Activated naive CD8-positive, alpha-beta T cell (primary cell): Measurements from ENCODE around the gene MTRFR.

Experiments used
- H3K27ac Mint-ChIP-seq: one replicate; pipeline ENCODE4 v1.8.0; 2021; ENCODE audit warnings: mixed read lengths
- H3K27me3 Mint-ChIP-seq: one replicate; pipeline ENCODE4 v1.8.0; 2021; ENCODE audit warnings: mixed read lengths
- H3K36me3 Mint-ChIP-seq: one replicate; pipeline ENCODE4 v1.8.0; 2021; ENCODE audit warnings: mixed read lengths
- H3K4me1 Mint-ChIP-seq: one replicate; pipeline ENCODE4 v1.8.0; 2021; ENCODE audit warnings: low read depth, mixed read lengths
- H3K4me3 Mint-ChIP-seq: one replicate; pipeline ENCODE4 v1.8.0; 2021; ENCODE audit warnings: mild to moderate bottlenecking, mixed read lengths
- H3K9me3 Mint-ChIP-seq: one replicate; pipeline ENCODE4 v1.8.0; 2021; ENCODE audit warnings: low read depth, mixed read lengths

Gene MTRFR

DNA sequence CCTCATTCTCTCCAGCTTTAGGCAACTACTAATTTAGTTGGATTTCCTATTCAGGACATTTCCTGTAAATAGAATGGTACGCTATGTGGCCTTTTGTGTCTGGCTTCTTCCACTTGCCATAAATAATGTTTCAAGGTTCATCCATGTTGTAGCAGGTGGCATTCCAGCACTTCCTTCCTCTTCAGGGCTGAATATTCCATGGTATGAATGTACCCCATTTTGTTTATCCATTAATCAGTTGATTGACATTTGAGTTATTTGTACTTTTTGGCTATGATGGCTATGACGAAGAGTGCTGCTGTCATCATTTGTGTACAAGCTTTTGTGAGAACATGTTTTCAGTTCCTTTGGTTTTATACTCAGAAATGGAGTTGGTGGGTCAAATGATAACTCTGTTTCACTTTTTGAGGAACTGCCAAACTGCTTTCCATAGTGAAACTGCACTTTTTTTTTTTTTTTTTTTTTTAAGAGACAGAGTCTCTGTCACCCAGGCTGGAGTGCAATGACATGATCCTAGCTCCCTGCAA lies 44.9 kb downstream of the MTRFR start:
- peak overlapping the region; percentile 3 for H3K27ac Mint-ChIP-seq
- H3K36me3 Mint-ChIP-seq = no peaks in the 10 kb centered on the region
- H3K9me3 Mint-ChIP-seq = no peaks in the 10 kb centered on the region
- no peaks in the 10 kb centered on the region for H3K27me3 Mint-ChIP-seq
- H3K4me1 Mint-ChIP-seq = peaks cover 3% of the 10 kb centered on the region
- no peak overlapping the region for H3K4me3 Mint-ChIP-seq

DNA sequence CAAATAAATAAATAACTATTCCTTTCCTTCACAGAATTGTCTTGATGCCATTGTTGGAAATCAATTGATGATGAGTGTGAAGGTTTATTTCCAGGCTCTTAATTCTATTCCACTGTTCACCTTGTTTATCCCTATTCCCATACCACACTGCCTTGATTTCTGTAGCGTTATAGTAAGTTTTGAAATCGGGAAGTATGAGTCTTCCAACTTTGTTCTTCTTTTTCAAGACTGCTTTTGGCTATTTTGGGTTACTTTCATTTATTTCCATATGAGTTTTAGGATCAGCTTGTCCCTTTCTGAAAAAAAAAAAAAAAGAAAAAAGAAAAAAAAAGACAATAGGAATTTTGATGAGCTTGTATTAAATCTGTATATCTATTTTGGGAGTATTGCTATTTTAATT lies 47.7 kb downstream of the MTRFR start:
- Mint-ChIP-seq H3K36me3 (no peaks in the 10 kb centered on the region), H3K4me3 (no peak overlapping the region), H3K27me3 (no peaks in the 10 kb centered on the region), H3K9me3 (no peaks in the 10 kb centered on the region), H3K27ac (no peak overlapping the region), H3K4me1 (peaks cover 3% of the 10 kb centered on the region)

DNA sequence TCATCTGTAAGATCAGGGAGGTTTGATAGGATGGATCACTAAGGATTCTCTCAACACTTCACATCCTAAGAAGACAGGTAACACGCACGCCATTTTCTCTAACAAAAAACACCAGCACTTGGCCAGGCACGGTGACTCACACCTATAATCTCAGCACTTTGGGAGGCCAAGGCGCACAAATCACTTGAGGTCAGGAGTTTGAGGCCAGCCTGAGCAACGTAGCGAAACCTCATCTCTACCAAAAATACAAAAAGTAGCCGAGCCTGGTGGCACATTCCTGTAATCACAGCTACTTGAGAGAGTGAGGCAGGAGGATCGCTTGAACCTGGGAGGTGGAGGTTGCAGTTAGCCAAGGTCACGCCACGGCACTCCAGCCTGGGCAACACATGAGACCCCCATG lies 48.9 kb downstream of the MTRFR start:
- no peak overlapping the region for H3K27ac Mint-ChIP-seq
- no peaks in the 10 kb centered on the region for H3K27me3 Mint-ChIP-seq
- no peak overlapping the region for H3K4me3 Mint-ChIP-seq
- peaks cover 3% of the 10 kb centered on the region for H3K4me1 Mint-ChIP-seq
- H3K9me3 Mint-ChIP-seq = no peaks in the 10 kb centered on the region
- H3K36me3 Mint-ChIP-seq = no peaks in the 10 kb centered on the region

DNA sequence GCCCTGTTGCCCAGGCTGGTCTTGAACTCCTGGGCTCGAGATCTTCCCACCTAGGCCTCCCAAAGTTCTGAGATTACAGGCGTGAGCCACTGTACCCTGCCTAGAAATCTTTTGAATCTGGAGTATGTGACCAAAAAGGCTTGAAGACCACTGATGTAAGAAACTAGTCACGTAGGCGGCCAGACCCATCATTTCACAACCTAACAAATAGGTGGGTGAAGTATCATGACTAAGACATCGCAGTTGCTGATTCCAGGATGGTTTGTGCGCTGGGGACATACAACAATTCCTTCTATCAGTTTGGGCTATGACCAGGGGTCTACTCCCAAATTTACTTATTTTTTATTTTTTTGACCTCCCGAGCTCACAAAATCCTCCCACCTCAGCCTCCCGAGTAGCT lies 50.2 kb downstream of the MTRFR start:
- Mint-ChIP-seq H3K4me1 (no peaks in the 10 kb centered on the region), H3K36me3 (no peaks in the 10 kb centered on the region), H3K27me3 (no peaks in the 10 kb centered on the region), H3K9me3 (no peaks in the 10 kb centered on the region), H3K27ac (no peak overlapping the region), H3K4me3 (no peak overlapping the region)

DNA sequence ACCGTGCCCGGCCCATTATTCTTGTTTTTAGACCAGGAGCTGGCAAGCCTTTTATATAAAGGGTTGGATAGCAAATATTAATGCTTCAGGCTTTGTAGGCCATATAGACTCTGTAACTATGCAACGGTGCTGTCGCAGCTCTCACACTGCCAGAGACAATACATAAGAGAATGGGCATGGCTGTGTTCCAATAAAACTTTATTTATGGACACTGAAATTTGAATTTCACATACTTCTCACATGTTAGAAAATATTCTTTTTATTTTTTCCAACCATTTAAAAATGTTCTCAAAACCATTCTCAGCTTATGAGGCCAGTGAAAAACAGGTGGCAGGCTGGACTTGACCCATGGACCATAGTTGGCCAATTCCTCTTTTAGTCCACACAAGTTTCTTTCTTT lies 51.4 kb downstream of the MTRFR start:
- Mint-ChIP-seq H3K27me3 (no peaks in the 10 kb centered on the region), H3K4me3 (no peak overlapping the region), H3K36me3 (no peaks in the 10 kb centered on the region), H3K4me1 (no peaks in the 10 kb centered on the region), H3K9me3 (no peaks in the 10 kb centered on the region), H3K27ac (no peak overlapping the region)

DNA sequence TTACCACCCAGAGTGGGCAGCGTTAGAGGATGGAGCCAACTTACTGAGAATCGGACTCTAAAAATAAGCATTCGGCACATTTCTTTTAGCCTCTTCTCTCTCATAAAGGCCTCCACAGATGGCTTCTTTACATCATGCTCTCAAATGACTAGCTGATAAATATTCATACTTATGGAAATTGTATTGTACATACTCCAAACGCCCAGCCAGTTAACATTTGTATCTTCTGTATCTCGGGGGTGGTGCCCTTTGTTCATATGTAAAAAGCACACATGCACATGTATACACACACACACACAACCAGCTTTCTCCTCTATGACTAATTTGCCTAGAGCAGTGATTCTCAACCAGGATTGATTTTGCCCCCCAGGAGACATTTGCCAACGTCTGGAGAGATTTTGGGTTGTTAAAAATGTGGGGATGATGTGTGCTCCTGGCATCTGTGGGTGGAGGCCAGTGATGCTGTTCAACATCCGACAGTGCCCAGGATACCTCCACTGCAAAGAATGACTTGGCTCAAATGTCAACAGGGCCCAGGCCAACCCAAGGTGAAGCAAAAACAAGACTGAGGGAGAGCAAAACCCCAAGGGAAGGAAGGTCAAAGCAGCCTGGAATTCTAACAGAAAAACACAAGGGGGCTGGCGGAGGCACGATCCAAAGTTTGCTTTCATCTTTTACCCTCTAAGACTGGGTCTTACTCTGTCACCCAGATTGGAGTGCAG lies 53.6 kb downstream of the MTRFR start:
- H3K9me3 Mint-ChIP-seq = no peaks in the 10 kb centered on the region
- no peaks in the 10 kb centered on the region for H3K36me3 Mint-ChIP-seq
- no peaks in the 10 kb centered on the region for H3K4me1 Mint-ChIP-seq
- H3K4me3 Mint-ChIP-seq = no peak overlapping the region
- no peaks in the 10 kb centered on the region for H3K27me3 Mint-ChIP-seq
- H3K27ac Mint-ChIP-seq = no peak overlapping the region

DNA sequence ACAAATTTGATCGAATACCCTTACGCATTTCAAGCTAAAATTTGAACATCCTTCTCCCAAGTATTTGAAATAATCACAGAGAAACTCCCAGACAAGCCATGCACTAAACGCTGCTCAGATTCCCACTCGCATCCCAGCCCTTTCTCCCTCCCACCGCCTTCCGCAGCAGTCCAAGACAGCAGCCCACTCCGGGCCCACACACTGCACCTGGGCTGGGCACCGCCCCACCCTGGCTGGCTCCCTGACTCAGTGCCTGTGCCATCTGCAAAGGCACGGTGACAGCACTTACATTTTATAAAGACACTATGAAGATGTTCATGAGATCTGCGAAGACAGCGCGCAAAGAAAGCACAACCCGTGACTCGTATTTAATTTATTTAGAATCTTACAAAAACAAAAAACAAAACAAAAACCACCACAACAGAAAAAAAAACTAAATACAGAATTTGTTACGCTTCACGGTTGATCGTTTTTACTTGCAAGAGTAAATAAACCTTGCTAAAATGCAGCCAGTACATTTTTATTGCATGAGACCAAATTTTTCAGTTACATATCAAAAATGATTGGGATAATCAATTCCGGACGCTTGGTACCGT lies 55.6 kb downstream of the MTRFR start:
- Mint-ChIP-seq H3K4me1 (no peaks in the 10 kb centered on the region), H3K27me3 (no peaks in the 10 kb centered on the region), H3K4me3 (no peak overlapping the region), H3K9me3 (no peaks in the 10 kb centered on the region), H3K27ac (no peak overlapping the region), H3K36me3 (no peaks in the 10 kb centered on the region)

DNA sequence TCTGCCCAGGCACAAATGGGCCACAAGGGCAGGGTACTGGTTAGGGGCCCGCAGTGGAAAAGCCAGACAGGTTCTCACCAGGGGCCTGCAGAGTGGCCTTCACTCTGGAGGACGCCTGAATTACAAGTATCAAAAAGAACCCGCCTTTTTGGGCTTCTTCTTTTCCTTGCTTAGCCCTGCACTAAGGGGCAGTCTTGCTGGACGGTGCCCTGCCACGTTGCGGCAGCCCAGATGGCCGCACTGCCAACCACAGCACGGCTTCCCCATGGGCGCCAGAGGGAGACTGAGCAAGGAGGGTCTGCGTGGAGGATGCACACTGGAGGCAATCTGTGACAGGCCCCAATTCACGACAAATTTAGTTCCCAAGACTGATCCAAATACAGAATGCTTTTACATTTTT lies 56.7 kb downstream of the MTRFR start:
- H3K9me3 Mint-ChIP-seq = no peaks in the 10 kb centered on the region
- no peaks in the 10 kb centered on the region for H3K4me1 Mint-ChIP-seq
- H3K4me3 Mint-ChIP-seq = no peak overlapping the region
- H3K27ac Mint-ChIP-seq = no peak overlapping the region
- no peaks in the 10 kb centered on the region for H3K27me3 Mint-ChIP-seq
- H3K36me3 Mint-ChIP-seq = peaks cover 2% of the 10 kb centered on the region

DNA sequence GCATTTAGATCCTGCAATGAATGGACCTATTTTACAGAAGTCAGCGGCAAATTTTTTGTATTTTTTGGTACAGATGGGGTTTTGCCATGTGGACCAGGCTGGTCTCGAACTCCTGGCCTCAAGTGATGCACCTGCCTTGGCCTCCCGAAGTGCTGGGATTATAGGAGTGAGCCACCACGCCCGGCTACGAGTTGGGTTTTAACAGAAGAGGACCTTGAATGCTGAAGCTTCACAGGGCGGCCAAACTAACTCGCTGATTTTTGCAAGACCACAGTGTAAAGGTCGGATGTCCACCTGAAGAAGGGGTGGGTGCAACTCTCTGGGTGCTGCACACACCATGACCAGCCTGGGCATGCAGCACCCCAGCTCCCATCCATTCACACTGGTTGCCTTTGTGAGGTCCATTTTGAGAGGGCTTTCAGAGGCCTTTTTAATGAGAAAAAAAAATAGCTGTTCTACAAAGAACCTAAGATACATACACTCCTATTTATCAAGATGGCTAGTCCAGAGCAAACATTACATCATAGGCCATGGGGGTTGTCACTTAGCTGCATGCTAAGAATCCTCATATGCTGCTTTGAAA lies 60.0 kb downstream of the MTRFR start:
- peak overlapping the region; percentile 34 for H3K27ac Mint-ChIP-seq
- no peaks in the 10 kb centered on the region for H3K27me3 Mint-ChIP-seq
- H3K9me3 Mint-ChIP-seq = no peaks in the 10 kb centered on the region
- no peaks in the 10 kb centered on the region for H3K4me1 Mint-ChIP-seq
- peaks cover 4% of the 10 kb centered on the region for H3K36me3 Mint-ChIP-seq
- H3K4me3 Mint-ChIP-seq = no peak overlapping the region

DNA sequence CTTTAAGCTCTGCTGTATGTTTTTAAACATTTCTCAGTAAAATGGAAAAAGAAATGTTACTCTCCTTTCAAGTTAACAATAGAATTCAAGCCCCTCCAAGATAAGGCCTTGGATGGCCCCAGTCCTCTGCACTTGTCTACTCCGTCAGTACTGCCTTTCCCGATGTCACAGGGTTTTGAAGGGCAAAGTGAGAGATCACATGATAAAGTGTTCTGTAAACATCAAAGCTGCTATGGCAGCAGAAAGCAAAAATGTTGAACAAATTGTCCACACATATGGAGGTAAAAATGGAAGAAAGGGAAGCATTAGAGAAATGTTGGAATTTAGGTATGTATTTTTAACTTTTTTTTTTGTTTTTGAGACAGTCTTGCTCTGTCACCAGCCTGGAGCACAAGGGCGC lies 71.9 kb downstream of the MTRFR start:
- Mint-ChIP-seq H3K27me3 (no peaks in the 10 kb centered on the region), H3K27ac (no peak overlapping the region), H3K4me3 (no peak overlapping the region), H3K36me3 (peaks cover 5% of the 10 kb centered on the region), H3K4me1 (no peaks in the 10 kb centered on the region), H3K9me3 (no peaks in the 10 kb centered on the region)

DNA sequence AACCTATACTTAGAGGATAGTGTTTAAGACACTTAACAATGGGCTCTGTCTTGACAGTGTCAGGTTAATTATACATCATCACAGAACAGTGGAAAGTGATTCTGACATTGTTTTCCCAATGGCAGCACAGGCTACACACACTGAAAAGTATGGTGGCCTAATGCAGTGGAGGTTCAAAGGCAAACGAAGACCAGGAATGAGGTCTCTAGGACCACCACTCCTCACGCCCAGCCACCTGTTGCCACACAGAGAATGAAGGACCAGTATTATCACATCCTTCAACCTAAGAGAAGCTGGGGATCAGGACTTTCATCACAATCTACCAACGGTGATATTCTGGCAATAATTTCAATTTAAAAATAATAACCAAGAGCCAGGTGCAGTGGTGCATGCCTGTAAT lies 73.0 kb downstream of the MTRFR start:
- H3K27me3 Mint-ChIP-seq = no peaks in the 10 kb centered on the region
- H3K9me3 Mint-ChIP-seq = no peaks in the 10 kb centered on the region
- no peak overlapping the region for H3K4me3 Mint-ChIP-seq
- H3K36me3 Mint-ChIP-seq = peaks cover 5% of the 10 kb centered on the region
- H3K27ac Mint-ChIP-seq = no peak overlapping the region
- H3K4me1 Mint-ChIP-seq = no peaks in the 10 kb centered on the region
